ENCODE data around the gene STRBP.

DNA sequence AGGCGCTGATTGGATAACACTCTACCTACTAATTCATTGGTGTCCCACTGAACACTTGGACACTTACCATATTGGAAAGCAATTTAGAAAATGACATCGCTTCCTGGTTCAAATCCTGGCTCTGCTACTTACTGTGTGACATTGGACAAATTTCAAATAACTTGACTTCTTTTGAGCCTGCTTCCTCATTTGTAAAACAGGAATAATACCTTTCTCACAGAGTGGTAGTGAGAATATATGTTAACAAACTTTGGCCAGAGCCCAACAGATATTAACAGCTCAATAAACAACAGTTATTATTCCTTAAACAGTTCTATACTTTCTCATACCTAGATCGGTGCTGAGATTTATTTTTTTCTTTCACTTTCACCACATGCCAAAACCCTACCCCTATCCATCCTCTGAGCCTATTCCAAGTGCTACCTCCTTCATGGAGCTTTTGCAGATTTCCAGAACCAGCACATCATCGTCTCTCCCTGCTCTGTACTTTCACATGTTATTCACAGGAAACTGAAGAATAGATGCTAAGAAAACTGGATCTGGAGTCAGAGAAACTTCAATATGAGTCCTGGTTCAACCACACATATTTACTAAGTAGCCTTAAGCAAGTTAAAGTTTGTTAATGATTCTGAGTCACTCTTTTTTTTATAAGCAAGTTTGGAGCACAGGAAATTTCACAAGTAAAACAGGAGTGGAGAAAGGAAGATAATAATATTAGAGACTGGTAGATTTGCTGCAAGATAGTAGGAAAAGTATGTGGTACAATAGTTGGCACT lies 92.3 kb downstream of the STRBP start:
- TF ChIP-seq, protein P1, sequence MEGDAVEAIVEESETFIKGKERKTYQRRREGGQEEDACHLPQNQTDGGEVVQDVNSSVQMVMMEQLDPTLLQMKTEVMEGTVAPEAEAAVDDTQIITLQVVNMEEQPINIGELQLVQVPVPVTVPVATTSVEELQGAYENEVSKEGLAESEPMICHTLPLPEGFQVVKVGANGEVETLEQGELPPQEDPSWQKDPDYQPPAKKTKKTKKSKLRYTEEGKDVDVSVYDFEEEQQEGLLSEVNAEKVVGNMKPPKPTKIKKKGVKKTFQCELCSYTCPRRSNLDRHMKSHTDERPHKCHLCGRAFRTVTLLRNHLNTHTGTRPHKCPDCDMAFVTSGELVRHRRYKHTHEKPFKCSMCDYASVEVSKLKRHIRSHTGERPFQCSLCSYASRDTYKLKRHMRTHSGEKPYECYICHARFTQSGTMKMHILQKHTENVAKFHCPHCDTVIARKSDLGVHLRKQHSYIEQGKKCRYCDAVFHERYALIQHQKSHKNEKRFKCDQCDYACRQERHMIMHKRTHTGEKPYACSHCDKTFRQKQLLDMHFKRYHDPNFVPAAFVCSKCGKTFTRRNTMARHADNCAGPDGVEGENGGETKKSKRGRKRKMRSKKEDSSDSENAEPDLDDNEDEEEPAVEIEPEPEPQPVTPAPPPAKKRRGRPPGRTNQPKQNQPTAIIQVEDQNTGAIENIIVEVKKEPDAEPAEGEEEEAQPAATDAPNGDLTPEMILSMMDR (IDR thresholded peaks at IDR 0.05; ENCODE audit: borderline replicate concordance, extremely low read depth, low read length, poor library complexity, severe bottlenecking), result no peak
- no peak for TF ChIP-seq EZH2 (IDR thresholded peaks at IDR 0.05; ENCODE audit: borderline replicate concordance, low read depth, low read length, severe bottlenecking)
